ENCODE results near the gene TOGARAM2. TPM values are rescaled to one million over a fixed set of nuclear protein-coding genes. Genes with fewer than 3 reads are reported as not detected.

The TOGARAM2 gene
- total RNA-seq, 1 donor, result 0.73 TPM

- no peak overlapping the region for H3K4me3 ChIP-seq (ENCODE audit: low read length)
- no peaks in the 10 kb centered on the region for H3K9me3 ChIP-seq (ENCODE audit: low read depth, low read length)
- no peaks in the 10 kb centered on the region for H3K27me3 ChIP-seq (ENCODE audit: insufficient read depth, low read length)
- H3K4me1 ChIP-seq (ENCODE audit: insufficient read depth, low read length), result peaks cover 13% of the 10 kb centered on the region
Observed at GRCh38 chr2:29061616-29062015, 80.5 kb downstream of the TOGARAM2 start.

GRCh38 chr2:29062371-29062770 lies 81.3 kb downstream of the TOGARAM2 start:
- peaks cover 20% of the 10 kb centered on the region for H3K4me1 ChIP-seq (ENCODE audit: insufficient read depth, low read length)
- no peak overlapping the region for H3K4me3 ChIP-seq (ENCODE audit: low read length)
- no peaks in the 10 kb centered on the region for H3K27me3 ChIP-seq (ENCODE audit: insufficient read depth, low read length)
- H3K9me3 ChIP-seq (ENCODE audit: low read depth, low read length), result no peaks in the 10 kb centered on the region

- no peak overlapping the region for H3K4me3 ChIP-seq (ENCODE audit: low read length)
- H3K27me3 ChIP-seq (ENCODE audit: insufficient read depth, low read length), result no peaks in the 10 kb centered on the region
- H3K9me3 ChIP-seq (ENCODE audit: low read depth, low read length), result no peaks in the 10 kb centered on the region
- peaks cover 20% of the 10 kb centered on the region for H3K4me1 ChIP-seq (ENCODE audit: insufficient read depth, low read length)
Observed at GRCh38 chr2:29063056-29063455, 82.0 kb downstream of the TOGARAM2 start.

- H3K27me3 ChIP-seq (ENCODE audit: insufficient read depth, low read length), result no peaks in the 10 kb centered on the region
Observed at GRCh38 chr2:29063646-29064345, 82.7 kb downstream of the TOGARAM2 start.

GRCh38 chr2:29064346-29064715 lies 83.2 kb downstream of the TOGARAM2 start:
- Histone ChIP-seq H3K4me1 (ENCODE audit: insufficient read depth, low read length) (peaks cover 20% of the 10 kb centered on the region), H3K9me3 (ENCODE audit: low read depth, low read length) (no peaks in the 10 kb centered on the region), H3K27me3 (ENCODE audit: insufficient read depth, low read length) (no peaks in the 10 kb centered on the region), H3K4me3 (ENCODE audit: low read length) (no peak overlapping the region)

More at GRCh38 chr2:29063646-29064345, 82.7 kb downstream of the TOGARAM2 start:
- H3K4me3 ChIP-seq (ENCODE audit: low read length), result no peak overlapping the region
- H3K4me1 ChIP-seq (ENCODE audit: insufficient read depth, low read length), result peaks cover 20% of the 10 kb centered on the region
- H3K9me3 ChIP-seq (ENCODE audit: low read depth, low read length), result no peaks in the 10 kb centered on the region

GRCh38 chr2:29064746-29065067 lies 83.6 kb downstream of the TOGARAM2 start:
- H3K4me1 ChIP-seq (ENCODE audit: insufficient read depth, low read length), result peaks cover 20% of the 10 kb centered on the region
- H3K4me3 ChIP-seq (ENCODE audit: low read length), result no peak overlapping the region
- no peaks in the 10 kb centered on the region for H3K27me3 ChIP-seq (ENCODE audit: insufficient read depth, low read length)
- H3K9me3 ChIP-seq (ENCODE audit: low read depth, low read length), result no peaks in the 10 kb centered on the region

- H3K9me3 ChIP-seq (ENCODE audit: low read depth, low read length), result no peaks in the 10 kb centered on the region
- H3K4me3 ChIP-seq (ENCODE audit: low read length), result no peak overlapping the region
- no peaks in the 10 kb centered on the region for H3K27me3 ChIP-seq (ENCODE audit: insufficient read depth, low read length)
- H3K4me1 ChIP-seq (ENCODE audit: insufficient read depth, low read length), result peaks cover 20% of the 10 kb centered on the region
Observed at GRCh38 chr2:29065068-29065811, 84.1 kb downstream of the TOGARAM2 start.

GRCh38 chr2:29066271-29066860 lies 85.3 kb downstream of the TOGARAM2 start:
- Histone ChIP-seq H3K27me3 (ENCODE audit: insufficient read depth, low read length) (no peaks in the 10 kb centered on the region), H3K4me3 (ENCODE audit: low read length) (no peak overlapping the region)

GRCh38 chr2:29066997-29067605 lies 86.0 kb downstream of the TOGARAM2 start:
- H3K27me3 ChIP-seq (ENCODE audit: insufficient read depth, low read length), result no peaks in the 10 kb centered on the region
- H3K4me3 ChIP-seq (ENCODE audit: low read length), result no peak overlapping the region
- no peaks in the 10 kb centered on the region for H3K9me3 ChIP-seq (ENCODE audit: low read depth, low read length)
- H3K4me1 ChIP-seq (ENCODE audit: insufficient read depth, low read length), result peaks cover 20% of the 10 kb centered on the region

More at GRCh38 chr2:29066271-29066860, 85.3 kb downstream of the TOGARAM2 start:
- H3K9me3 ChIP-seq (ENCODE audit: low read depth, low read length), result no peaks in the 10 kb centered on the region
- peaks cover 20% of the 10 kb centered on the region for H3K4me1 ChIP-seq (ENCODE audit: insufficient read depth, low read length)

- Histone ChIP-seq H3K4me3 (ENCODE audit: low read length) (no peak overlapping the region), H3K4me1 (ENCODE audit: insufficient read depth, low read length) (peaks cover 20% of the 10 kb centered on the region), H3K27me3 (ENCODE audit: insufficient read depth, low read length) (no peaks in the 10 kb centered on the region), H3K9me3 (ENCODE audit: low read depth, low read length) (no peaks in the 10 kb centered on the region)
Observed at GRCh38 chr2:29068513-29068912, 87.4 kb downstream of the TOGARAM2 start.

GRCh38 chr2:29070526-29070925 lies 89.4 kb downstream of the TOGARAM2 start:
- H3K9me3 ChIP-seq (ENCODE audit: low read depth, low read length), result no peaks in the 10 kb centered on the region
- peaks cover 18% of the 10 kb centered on the region for H3K4me1 ChIP-seq (ENCODE audit: insufficient read depth, low read length)
- no peaks in the 10 kb centered on the region for H3K27me3 ChIP-seq (ENCODE audit: insufficient read depth, low read length)
- no peak overlapping the region for H3K4me3 ChIP-seq (ENCODE audit: low read length)

GRCh38 chr2:29071032-29071975 lies 90.2 kb downstream of the TOGARAM2 start:
- Histone ChIP-seq H3K9me3 (ENCODE audit: low read depth, low read length) (no peaks in the 10 kb centered on the region), H3K4me3 (ENCODE audit: low read length) (no peak overlapping the region), H3K27me3 (ENCODE audit: insufficient read depth, low read length) (no peaks in the 10 kb centered on the region), H3K4me1 (ENCODE audit: insufficient read depth, low read length) (peaks cover 11% of the 10 kb centered on the region)

- no peaks in the 10 kb centered on the region for H3K27me3 ChIP-seq (ENCODE audit: insufficient read depth, low read length)
- no peaks in the 10 kb centered on the region for H3K9me3 ChIP-seq (ENCODE audit: low read depth, low read length)
- peaks cover 1% of the 10 kb centered on the region for H3K4me1 ChIP-seq (ENCODE audit: insufficient read depth, low read length)
- H3K4me3 ChIP-seq (ENCODE audit: low read length), result no peak overlapping the region
Observed at GRCh38 chr2:29072251-29072650, 91.2 kb downstream of the TOGARAM2 start.

- no peaks in the 10 kb centered on the region for H3K9me3 ChIP-seq (ENCODE audit: low read depth, low read length)
- no peaks in the 10 kb centered on the region for H3K4me1 ChIP-seq (ENCODE audit: insufficient read depth, low read length)
- no peak overlapping the region for H3K4me3 ChIP-seq (ENCODE audit: low read length)
- no peaks in the 10 kb centered on the region for H3K27me3 ChIP-seq (ENCODE audit: insufficient read depth, low read length)
Observed at GRCh38 chr2:29072971-29073725, 92.0 kb downstream of the TOGARAM2 start.

Data from mononuclear cell (primary cell).